SK-N-MC (cell line): ENCODE measurements around the gene IGSF23.

Source experiments
- EZH2 ChIP-seq: fragments of 200-600 bp; sonication (generic); IDR thresholded peaks from one replicate; pipeline ENCODE4 v1.6.1; 2017; ENCODE audit warnings: antibody characterized with exemption
- POLR2AphosphoS5 ChIP-seq: IDR thresholded peaks from 2 replicates; pipeline ENCODE4 v1.6.1; 2012; ENCODE audit warnings: mild to moderate bottlenecking, low read depth, low read length, borderline replicate concordance

GRCh38 chr19:44637390-44637764 is 24.0 kb downstream of the IGSF23 start:
- TF ChIP-seq EZH2 (no peak), POLR2AphosphoS5 (no peak)
